Activated T-cell treated with anti-CD3 and anti-CD28 coated beads for 4 hours (primary cell): Measurements from ENCODE around the gene ZNF711.
"Not testable (repeated sequence)": the region's sequence is repeated elsewhere in the genome, so short reads cannot be mapped to it uniquely, and the experiment has no call there.

Source experiments
- DNase-seq: peaks from one replicate; pipeline ENCODE4 v3.0.0-alpha.2; 2020

ZNF711 gene

DNA sequence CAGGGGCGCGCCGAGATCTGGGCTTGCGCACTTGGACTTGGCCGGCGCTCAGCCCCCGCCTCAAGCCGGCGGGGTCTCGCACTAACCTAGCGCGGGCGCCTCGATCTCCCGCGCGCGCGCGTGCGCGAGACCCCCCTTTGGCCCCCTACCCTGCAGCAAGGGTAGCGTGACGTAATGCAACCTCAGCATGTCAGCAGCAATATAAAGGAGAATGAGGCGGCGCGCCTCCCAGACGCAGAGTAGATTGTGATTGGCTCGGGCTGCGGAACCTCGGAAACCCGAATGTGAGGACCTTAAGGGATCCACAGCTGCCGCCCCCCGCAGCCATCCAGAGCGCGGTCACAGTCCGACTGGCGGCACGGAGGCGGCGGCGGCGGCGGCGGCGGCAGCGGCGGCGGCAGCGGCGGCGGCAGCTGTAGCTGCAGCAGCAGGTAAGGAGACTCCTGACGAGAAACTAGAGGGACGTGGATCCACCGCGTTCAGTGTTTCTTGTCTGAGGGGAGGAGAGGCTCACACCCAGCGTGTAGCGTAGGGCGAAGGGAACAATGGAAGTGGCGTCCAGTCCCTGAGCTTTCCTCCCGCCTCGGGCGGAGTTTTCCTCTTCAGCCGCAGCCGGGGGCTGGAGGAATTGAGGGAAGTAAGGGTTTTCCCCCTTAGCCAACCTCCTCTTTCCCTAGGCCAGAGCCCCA lies at the start of gene ZNF711, which contains the start of gene SATL1:
ZNF711 (plus strand) TSS at position 231 of the 689 bp plus-strand sequence. CDS start 3,582 bp downstream, outside the sequence.
SATL1 (minus strand) TSS at position 19 of the 689 bp plus-strand sequence. CDS start 134,811 bp downstream, outside the sequence.
- DNase-seq = no peak

- no peak for DNase-seq
Observed at GRCh38 chrX:85196319-85196718, 47.5 kb upstream of the ZNF711 start.

DNA sequence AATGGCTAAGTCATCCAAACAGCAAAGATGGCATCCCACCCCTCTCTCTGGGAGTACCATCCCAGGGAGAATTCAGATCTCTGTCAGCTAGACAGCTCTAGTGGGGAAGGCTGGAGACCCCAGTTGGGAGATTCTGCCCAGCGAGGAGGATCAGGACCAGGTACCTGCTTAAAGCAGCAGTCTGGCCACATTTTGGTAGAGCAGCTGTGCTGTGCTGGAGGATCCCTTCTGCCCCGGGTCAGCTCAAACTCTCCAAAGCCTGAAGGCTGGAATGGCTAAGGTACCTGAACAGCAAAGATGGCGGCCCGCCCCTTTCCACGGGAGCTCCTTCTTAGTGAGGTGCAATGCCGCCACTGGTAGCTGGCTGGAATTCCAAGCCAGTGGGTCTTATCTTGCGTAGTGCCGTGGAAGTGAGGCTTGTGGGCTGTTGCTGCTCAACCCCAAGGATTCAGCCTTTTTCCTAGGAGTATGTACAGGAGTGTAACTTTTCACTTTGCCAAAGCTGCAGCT lies 40.3 kb upstream of the ZNF711 start:
- DNase-seq = no peak

GRCh38 chrX:85213792-85214530 lies 29.8 kb upstream of the ZNF711 start:
- no peak for DNase-seq

- no peak for DNase-seq
Observed at GRCh38 chrX:85215946-85216345, 27.8 kb upstream of the ZNF711 start.

- no peak for DNase-seq
Observed at GRCh38 chrX:85221361-85221760, 22.4 kb upstream of the ZNF711 start.

DNA sequence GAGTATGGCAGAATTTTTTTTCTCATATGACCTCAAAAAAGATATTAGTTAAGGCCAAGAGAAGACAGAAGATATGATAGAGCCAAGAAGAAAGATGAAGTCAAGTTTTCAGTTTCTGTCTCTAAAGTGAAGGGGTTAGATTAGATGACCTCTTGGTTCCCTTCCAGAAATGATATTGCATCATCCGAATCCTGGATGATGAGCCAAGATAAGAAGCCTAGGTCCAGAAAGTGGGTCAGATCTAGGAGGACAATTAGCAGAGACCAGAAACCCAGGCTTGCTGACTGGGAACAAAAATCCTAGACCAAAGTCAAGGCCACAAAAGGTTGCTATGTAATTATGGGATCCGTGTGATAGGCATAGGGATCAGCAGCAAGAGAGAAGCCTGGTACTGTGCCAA lies 20.4 kb upstream of the ZNF711 start:
- no peak for DNase-seq

DNA sequence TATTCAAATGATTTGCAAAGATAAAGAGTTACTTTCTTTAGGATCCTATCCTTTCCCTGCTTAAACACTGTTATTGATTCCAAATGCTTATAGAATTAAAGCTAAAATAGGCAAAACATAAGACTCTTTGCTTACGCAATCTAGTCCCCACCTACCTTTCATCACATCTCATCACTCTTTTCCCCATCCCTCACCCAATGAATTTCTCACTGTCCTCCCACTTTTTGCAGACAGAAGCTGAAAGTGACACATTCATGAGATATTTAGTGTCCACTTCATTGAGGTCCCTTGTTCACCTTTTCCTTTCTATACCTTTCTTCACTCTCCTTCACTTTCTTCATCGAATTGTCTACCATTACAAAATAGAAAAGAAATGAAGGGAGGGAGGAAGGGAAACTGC lies 636 bp upstream of the ZNF711 start:
- no peak for DNase-seq

DNA sequence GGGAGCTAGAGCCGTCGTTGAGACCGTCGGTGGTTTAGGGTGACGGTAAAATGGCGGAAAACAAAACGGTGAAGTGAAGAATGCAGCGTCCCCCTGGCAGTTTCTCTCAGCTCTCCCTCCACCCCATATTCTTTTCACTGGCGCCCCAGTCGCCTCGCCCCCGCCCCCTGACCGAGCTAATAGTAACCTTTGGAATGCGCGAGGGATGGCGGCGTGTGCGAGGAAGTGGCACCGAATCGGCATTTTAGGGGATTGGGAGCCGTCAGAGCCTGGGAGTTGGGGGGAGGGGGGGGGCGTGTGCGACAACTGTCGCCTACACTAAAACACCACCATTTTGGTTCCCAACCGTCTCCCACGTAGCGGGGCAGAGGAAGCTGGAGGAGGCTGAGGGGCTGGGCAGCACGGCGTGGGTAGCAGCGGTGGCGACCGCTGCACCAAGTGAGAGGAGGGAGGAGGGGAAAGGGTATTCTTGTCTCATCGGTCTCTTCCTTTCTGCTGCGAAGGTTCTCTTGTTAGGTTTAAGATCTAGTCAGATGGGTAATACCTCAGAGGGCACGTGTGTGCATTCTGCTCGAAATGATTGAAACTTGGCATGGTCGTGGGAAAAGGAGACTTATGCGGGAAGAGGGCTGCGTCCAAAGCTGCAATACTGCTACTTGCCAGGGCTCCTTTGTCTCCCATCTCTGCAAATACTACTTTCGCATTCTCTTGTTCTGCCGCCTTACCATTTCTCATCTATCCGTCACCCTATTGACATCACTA lies 840 bp downstream of the ZNF711 start:
- no peak for DNase-seq

GRCh38 chrX:85285286-85285685 lies 41.5 kb downstream of the ZNF711 start:
- not testable (repeated sequence) for DNase-seq

GRCh38 chrX:85288992-85289723 lies 45.4 kb downstream of the ZNF711 start:
- no peak for DNase-seq

DNA sequence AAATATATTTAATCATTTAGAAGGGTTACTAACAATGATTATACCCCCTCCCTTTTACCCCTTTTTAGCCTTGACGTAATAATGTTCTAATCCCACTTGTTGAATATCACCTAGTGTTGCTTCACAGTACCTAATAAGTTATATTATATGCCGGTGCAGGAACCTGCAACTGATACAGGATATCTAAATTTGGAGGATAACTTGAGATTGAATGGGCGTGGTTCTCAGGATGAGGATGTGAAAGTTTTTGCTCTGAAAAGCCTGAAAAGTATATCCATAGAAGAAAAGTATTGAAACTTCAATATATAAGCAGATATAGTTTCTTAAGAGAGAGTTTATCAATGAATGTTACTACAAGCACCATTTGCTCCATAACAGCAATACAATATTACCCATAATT lies 59.8 kb downstream of the ZNF711 start:
- no peak for DNase-seq

DNA sequence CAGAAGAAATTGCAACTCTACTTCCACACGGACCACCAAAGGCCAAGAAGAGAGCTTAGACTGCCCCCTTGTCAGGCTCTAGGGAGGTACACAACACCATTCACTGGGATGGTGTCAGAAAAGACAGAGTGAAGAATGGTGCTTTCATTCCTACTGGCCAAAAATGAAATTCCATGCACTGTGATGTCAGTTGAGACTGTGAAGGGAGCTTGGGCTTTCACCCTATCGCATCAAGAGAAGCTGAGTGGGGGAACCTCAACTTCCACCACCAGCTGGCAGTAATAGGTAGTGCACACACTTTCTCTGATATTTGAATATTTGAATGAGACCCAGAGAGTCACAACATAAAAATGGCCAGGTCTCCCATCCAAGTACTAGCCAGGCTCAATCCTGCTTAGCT lies 65.9 kb downstream of the ZNF711 start:
- no peak for DNase-seq

DNA sequence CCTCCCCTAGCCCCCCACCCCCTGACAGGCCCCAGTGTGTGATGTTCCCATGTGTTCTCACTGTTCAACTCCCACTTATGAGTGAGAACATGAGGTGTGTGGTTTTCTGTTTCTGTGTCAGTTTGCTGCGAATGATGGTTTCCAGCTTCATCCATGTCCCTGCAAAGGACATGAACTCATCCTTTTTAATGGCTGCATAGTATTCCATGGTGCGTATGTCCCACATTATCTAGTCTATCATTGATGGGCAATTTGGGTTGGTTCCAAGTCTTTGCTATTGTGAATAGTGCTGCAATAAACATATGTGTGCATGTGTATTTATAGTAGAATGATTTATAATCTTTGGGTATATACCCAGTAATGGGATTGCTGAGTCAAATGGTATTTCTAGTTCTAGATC lies 67.6 kb downstream of the ZNF711 start:
- not testable (repeated sequence) for DNase-seq
